T-helper 2 cell treated with Interferon-gamma antibody and Interleukin-4, amounts not matched to agents 5 μg/mL and 100 μg/mL, for 36 hours (primary cell): ENCODE measurements around the gene C16orf96.
A peak's percentile ranks its signal among the peaks of the same experiment; 100 is the strongest.

ENCODE experiments used
- DNase-seq: peaks from one replicate; pipeline ENCODE4 v3.0.0; 2021; ENCODE audit warnings: low spot score
- H3K27ac Mint-ChIP-seq: one replicate; pipeline ENCODE4 v1.8.0; 2021; ENCODE audit warnings: mild to moderate bottlenecking, mixed read lengths
- H3K27me3 Mint-ChIP-seq: one replicate; pipeline ENCODE4 v1.8.0; 2021; ENCODE audit warnings: low read depth, mixed read lengths
- H3K36me3 Mint-ChIP-seq: one replicate; pipeline ENCODE4 v1.8.0; 2021; ENCODE audit warnings: low read depth, mixed read lengths
- H3K4me1 Mint-ChIP-seq: one replicate; pipeline ENCODE4 v1.8.0; 2021; ENCODE audit warnings: low read depth, mixed read lengths
- H3K4me3 Mint-ChIP-seq: one replicate; pipeline ENCODE4 v1.8.0; 2022; ENCODE audit warnings: mild to moderate bottlenecking, moderate library complexity, mixed read lengths
- H3K9me3 Mint-ChIP-seq: one replicate; pipeline ENCODE4 v1.8.0; 2021; ENCODE audit warnings: mixed read lengths

C16orf96 gene

DNA sequence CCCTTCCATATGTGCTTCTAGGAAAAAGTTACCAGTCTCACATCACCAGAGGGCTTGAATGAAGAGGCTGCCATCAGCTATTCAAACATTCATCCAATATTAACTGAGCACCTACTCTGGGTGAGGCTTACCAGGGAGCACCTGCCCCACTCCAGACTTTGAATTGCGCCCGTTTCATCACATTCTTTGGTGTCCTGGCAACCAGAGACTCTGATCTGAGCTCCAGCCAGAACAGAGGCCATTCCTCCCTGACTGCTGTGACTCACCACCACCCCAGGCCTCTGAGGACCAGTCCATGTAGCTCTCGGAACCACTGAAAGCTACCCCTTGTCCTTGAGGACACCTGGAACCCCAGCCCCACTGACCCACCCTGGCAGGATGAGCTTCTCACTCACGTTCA, at the start of gene C16orf96:
Gene C16orf96 (plus strand): TSS at position 229 of the 400 bp plus-strand sequence. CDS start 150 bp downstream, at position 379.
- no peaks in the 10 kb centered on the region for H3K4me1 Mint-ChIP-seq
- H3K9me3 Mint-ChIP-seq, result no peaks in the 10 kb centered on the region
- no peak within 1 kb of the TSS for H3K4me3 Mint-ChIP-seq
- no peak within 1 kb of the TSS for H3K27ac Mint-ChIP-seq
- H3K27me3 Mint-ChIP-seq, result peaks cover 8% of the 10 kb centered on the region
- no peak for DNase-seq
- no peaks in the 10 kb centered on the region for H3K36me3 Mint-ChIP-seq

DNA sequence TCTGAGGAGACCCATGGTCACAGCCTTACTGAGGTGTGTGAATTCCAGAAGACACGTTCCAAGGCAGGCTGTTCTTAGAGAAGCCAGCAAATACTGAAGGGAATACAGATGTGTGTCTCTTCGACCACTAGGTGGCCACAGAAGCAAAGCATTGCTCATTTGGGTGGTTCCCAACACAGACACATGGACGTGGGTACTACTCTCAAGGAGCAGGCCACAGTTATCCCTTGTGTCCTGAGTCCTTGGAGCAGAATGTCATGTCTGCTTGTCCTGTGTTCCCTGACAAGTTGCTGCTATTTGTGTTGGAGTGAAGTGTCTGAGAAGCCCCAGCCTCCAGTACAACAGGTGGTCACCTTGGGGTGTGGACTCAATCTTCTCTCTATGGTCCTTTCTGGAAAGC, 49.7 kb upstream of the C16orf96 start:
- peak overlapping the region; percentile 97 for H3K27ac Mint-ChIP-seq
- peaks cover 42% of the 10 kb centered on the region for H3K4me1 Mint-ChIP-seq
- peaks cover 39% of the 10 kb centered on the region for H3K36me3 Mint-ChIP-seq
- peak; percentile 40 for DNase-seq
- H3K4me3 Mint-ChIP-seq, result peak overlapping the region; percentile 83
- no peaks in the 10 kb centered on the region for H3K27me3 Mint-ChIP-seq
- no peaks in the 10 kb centered on the region for H3K9me3 Mint-ChIP-seq

DNA sequence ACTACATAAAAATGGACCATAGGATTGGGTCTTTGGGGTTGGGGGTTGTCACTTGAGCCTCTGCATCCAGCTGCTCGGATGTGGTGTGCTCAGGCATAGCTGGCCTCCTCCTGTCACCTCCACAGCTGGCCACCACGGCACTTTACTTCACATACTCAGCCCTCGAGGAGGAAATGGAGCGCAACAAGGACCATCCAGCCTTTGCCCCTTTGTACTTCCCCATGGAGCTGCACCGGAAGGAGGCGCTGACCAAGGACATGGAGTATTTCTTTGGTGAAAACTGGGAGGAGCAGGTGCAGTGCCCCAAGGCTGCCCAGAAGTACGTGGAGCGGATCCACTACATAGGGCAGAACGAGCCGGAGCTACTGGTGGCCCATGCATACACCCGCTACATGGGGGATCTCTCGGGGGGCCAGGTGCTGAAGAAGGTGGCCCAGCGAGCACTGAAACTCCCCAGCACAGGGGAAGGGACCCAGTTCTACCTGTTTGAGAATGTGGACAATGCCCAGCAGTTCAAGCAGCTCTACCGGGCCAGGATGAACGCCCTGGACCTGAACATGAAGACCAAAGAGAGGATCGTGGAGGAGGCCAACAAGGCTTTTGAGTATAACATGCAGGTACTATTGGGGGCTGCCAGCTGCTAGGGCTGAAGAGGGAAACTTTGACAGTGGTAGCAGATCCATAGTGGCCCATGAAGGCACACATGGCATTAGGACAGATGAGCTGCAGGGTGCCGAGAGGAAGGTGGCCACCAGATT, 48.4 kb upstream of the C16orf96 start:
- no peak overlapping the region for H3K27ac Mint-ChIP-seq
- no peaks in the 10 kb centered on the region for H3K9me3 Mint-ChIP-seq
- no peak overlapping the region for H3K4me3 Mint-ChIP-seq
- H3K4me1 Mint-ChIP-seq, result peaks cover 36% of the 10 kb centered on the region
- H3K27me3 Mint-ChIP-seq, result no peaks in the 10 kb centered on the region
- H3K36me3 Mint-ChIP-seq, result peaks cover 51% of the 10 kb centered on the region
- DNase-seq, result no peak

DNA sequence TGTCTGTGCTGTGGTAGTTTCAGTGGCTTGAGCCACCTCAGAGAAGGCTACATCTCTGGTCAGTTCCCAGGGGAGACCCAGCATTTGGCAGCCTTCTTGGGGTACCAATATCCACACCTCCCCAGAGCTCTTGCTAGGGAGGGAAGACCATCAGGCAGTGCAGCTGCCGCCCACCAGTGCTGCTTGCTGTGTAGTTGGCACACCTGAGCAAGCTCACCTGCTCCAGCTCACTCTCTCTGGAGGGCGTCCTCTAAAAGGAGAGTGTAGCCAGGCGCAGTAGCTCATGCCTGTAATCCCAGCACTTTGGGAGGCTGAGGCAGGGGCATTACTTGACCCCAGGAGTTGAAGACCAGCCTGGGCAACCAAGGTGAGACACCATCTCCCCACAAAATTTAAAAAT, 47.3 kb upstream of the C16orf96 start:
- no peak overlapping the region for H3K4me3 Mint-ChIP-seq
- H3K27me3 Mint-ChIP-seq, result no peaks in the 10 kb centered on the region
- H3K36me3 Mint-ChIP-seq, result peaks cover 54% of the 10 kb centered on the region
- H3K9me3 Mint-ChIP-seq, result no peaks in the 10 kb centered on the region
- peaks cover 30% of the 10 kb centered on the region for H3K4me1 Mint-ChIP-seq
- no peak overlapping the region for H3K27ac Mint-ChIP-seq
- no peak for DNase-seq

DNA sequence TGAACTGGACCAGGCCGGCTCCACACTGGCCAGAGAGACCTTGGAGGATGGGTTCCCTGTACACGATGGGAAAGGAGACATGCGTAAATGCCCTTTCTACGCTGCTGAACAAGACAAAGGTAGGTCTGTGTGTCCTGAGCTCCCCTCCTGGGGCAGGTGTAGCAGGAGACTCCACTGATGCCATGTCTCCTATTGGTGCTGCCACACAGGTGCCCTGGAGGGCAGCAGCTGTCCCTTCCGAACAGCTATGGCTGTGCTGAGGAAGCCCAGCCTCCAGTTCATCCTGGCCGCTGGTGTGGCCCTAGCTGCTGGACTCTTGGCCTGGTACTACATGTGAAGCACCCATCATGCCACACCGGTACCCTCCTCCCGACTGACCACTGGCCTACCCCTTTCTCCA, 46.7 kb upstream of the C16orf96 start:
- no peaks in the 10 kb centered on the region for H3K27me3 Mint-ChIP-seq
- no peaks in the 10 kb centered on the region for H3K9me3 Mint-ChIP-seq
- peaks cover 31% of the 10 kb centered on the region for H3K4me1 Mint-ChIP-seq
- H3K4me3 Mint-ChIP-seq, result no peak overlapping the region
- DNase-seq, result no peak
- H3K27ac Mint-ChIP-seq, result no peak overlapping the region
- peaks cover 53% of the 10 kb centered on the region for H3K36me3 Mint-ChIP-seq

DNA sequence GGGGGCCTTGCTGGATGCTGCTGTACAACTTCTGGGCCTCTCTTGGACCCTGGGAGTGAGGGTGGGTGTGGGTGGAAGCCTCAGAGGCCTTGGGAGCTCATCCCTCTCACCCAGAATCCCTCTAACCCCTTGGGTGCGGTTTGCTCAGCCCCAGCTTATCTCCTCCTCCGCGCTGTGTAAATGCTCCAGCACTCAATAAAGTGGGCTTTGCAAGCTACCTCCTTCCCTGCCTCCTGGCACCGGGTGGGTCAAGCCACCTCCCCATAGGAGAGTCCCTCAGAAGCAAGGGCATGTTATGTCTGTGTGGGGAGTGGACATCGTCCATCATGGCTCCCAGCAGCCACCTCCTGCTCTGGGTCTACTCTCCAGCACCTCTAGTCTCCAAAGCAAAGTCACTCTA, 46.0 kb upstream of the C16orf96 start:
- H3K9me3 Mint-ChIP-seq, result no peaks in the 10 kb centered on the region
- DNase-seq, result no peak
- H3K4me3 Mint-ChIP-seq, result no peak overlapping the region
- H3K27ac Mint-ChIP-seq, result no peak overlapping the region
- H3K27me3 Mint-ChIP-seq, result no peaks in the 10 kb centered on the region
- peaks cover 55% of the 10 kb centered on the region for H3K36me3 Mint-ChIP-seq
- H3K4me1 Mint-ChIP-seq, result peaks cover 31% of the 10 kb centered on the region

DNA sequence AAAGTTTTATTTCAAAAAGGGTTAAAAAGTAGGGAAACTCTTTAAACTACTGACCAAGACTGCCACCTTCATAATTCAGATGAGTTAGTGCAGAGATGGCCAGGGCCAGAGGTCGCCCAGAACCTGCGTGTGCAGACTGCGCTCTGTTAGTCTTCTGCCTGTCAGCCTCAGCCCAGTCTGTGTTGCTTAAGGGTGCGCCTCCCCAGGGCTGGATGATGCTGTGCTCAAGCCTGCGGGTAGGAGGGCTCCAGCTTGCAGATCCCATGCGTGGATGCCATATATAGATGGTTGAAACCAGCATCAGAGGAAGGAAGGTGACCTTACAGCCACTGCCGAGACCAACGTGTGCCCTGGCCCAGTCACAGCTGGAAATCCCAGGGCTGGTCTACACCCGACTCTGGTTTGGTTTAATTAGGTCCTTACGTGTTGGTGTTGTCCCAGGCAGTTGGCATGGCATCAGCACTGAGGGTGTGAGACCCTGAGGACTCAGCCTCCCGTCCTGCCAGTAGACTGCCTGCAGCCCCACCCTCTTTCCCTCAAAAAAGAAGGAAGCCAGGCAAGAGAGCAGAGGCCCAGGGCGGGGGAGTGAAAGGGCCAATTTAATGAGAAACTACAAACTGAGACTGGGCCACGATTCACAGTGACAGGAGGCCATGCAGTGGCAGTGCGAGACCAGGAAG, 45.3 kb upstream of the C16orf96 start:
- peak overlapping the region; percentile 62 for H3K27ac Mint-ChIP-seq
- H3K4me3 Mint-ChIP-seq, result no peak overlapping the region
- DNase-seq, result no peak
- H3K9me3 Mint-ChIP-seq, result no peaks in the 10 kb centered on the region
- peaks cover 31% of the 10 kb centered on the region for H3K4me1 Mint-ChIP-seq
- H3K27me3 Mint-ChIP-seq, result no peaks in the 10 kb centered on the region
- peaks cover 58% of the 10 kb centered on the region for H3K36me3 Mint-ChIP-seq

DNA sequence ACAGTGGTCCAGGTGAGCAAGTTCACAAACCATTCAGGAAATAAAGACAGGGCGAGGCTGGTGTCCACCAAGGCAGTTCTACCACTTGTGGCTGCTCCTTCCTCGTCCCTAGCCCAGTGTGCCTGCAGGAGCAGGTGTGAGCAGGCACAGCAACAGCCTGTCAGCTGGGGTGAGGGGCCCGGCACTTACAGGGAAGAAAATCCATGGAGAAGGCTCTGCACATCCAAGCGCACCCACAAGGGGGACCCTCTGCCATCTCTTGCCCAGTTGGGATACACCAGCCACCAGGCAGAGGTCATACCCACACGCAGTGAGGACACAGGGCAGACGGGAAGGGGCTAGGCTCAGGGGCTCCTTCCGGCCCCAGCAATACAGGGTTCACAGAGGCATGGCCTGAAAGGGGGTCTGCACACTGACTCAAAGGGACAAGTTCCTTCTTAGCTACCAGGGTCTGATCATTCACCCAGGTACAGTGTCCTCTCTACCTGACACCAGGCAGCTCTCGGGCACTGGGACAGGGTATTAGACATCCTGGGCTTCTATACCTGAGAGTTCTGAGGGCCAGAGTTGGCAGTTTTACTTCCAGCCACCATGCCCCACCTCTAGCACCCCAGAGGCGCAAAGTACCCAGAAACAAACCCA, 44.6 kb upstream of the C16orf96 start:
- no peaks in the 10 kb centered on the region for H3K9me3 Mint-ChIP-seq
- no peaks in the 10 kb centered on the region for H3K27me3 Mint-ChIP-seq
- H3K4me1 Mint-ChIP-seq, result peaks cover 30% of the 10 kb centered on the region
- H3K27ac Mint-ChIP-seq, result peak overlapping the region; percentile 62
- H3K36me3 Mint-ChIP-seq, result peaks cover 53% of the 10 kb centered on the region
- H3K4me3 Mint-ChIP-seq, result no peak overlapping the region
- no peak for DNase-seq

DNA sequence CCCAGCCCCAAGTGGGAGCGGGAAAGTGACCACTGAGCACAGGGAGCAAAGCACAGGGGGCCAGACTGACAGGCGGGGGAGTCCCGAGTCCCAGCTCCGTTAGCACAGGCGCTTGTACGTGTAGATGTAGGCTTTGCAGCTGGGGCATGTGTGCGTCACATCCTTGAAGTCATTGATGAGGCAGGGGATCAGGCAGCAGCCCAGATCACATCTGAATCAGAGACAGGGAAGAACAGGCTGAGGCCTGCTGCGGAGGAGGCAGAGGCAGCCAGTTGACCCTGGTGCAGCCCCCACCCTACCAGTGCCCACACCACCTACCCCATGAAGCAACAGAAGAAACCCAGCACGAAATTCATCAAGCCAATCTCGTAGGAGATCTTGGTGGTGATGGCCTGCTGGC, 43.7 kb upstream of the C16orf96 start:
- H3K9me3 Mint-ChIP-seq, result no peaks in the 10 kb centered on the region
- peaks cover 36% of the 10 kb centered on the region for H3K4me1 Mint-ChIP-seq
- no peak overlapping the region for H3K4me3 Mint-ChIP-seq
- H3K27me3 Mint-ChIP-seq, result no peaks in the 10 kb centered on the region
- DNase-seq, result no peak
- H3K36me3 Mint-ChIP-seq, result peaks cover 50% of the 10 kb centered on the region
- H3K27ac Mint-ChIP-seq, result peak overlapping the region; percentile 77

DNA sequence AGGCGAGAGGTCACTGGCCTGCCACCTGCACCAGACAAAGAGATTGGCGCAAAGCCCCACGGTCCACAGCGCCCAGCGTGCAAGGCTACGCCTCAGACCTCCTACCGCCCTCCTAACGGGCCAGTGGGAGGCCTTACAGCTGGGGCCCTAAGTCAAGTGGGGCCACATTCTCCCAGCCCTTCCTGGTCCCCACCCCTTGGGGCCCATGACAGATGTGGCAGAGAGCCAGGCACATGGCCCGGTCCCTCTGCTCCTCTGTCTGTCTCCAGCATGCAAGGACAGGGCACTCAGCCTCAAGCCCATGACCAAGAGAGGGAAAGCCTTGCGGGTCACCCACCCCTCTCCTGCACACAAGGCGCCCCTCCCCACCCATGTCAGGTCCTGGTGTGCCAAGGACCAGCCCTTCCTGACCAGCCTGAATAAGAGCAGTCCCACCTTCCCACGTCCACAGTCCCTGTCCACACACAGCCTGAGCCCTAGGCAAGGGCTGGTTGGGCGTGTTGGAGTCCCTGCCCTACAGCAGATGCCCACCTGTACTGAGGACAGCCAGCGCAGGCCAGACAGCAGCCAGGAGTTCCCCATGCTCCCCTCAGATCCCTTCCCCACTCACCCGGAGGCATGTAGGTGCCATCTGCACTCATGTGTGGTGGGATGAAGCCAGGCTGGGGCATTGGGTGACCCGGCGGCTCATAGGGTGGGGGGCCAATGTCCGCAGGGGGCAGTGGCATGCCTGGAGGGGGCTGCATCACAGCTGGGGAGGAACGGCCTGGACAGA, 42.9 kb upstream of the C16orf96 start:
- peaks cover 42% of the 10 kb centered on the region for H3K36me3 Mint-ChIP-seq
- H3K9me3 Mint-ChIP-seq, result no peaks in the 10 kb centered on the region
- DNase-seq, result no peak
- H3K27me3 Mint-ChIP-seq, result no peaks in the 10 kb centered on the region
- peaks cover 36% of the 10 kb centered on the region for H3K4me1 Mint-ChIP-seq
- H3K27ac Mint-ChIP-seq, result peak overlapping the region; percentile 78
- peak overlapping the region; percentile 12 for H3K4me3 Mint-ChIP-seq

DNA sequence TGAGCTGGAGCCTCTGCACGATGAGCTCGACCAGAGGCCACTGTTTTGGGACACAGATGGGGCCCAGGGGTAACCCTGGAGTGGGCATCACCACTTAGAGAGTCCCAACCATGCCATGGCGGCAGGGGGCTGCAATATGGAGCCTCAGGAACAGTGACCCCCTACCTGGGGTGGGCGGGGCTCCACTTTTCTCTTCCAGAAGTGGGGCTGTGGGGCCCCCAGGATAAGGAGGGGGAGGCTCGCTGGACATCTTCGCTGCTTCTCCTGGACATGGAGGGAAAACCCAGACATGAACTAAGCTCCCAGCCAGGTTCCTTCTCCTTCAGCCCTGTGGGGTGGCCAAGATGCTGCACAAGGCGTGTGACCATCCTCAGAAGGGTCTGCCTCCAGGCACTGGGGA, 42.3 kb upstream of the C16orf96 start:
- Mint-ChIP-seq H3K4me3 (peak overlapping the region; percentile 78), H3K27ac (peak overlapping the region; percentile 92), H3K4me1 (peaks cover 36% of the 10 kb centered on the region), H3K36me3 (peaks cover 41% of the 10 kb centered on the region), H3K27me3 (no peaks in the 10 kb centered on the region), H3K9me3 (no peaks in the 10 kb centered on the region)
- no peak for DNase-seq

DNA sequence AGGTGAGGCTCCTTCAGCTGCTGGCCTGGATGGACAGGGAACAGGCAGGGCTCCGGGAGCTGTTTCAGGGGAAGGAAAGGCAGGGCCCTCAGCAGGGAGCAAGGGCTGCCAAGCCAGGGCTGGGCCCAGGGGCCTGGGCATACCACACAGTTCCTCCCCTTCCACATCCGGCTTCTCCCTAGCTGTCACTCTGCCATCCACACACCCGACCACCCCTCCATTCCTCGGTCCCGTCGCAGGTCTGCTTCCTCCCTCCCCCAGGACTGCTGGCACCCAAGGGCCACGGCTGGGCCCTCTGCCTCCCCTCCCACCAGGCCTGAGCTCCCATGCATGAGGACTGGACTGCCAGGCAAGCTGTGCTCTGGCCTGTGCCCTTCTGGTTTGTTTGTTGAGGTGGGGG, 41.5 kb upstream of the C16orf96 start:
- Mint-ChIP-seq H3K36me3 (peaks cover 41% of the 10 kb centered on the region), H3K4me3 (peak overlapping the region; percentile 78), H3K27ac (peak overlapping the region; percentile 92), H3K9me3 (no peaks in the 10 kb centered on the region), H3K27me3 (no peaks in the 10 kb centered on the region), H3K4me1 (peaks cover 36% of the 10 kb centered on the region)
- DNase-seq, result no peak

DNA sequence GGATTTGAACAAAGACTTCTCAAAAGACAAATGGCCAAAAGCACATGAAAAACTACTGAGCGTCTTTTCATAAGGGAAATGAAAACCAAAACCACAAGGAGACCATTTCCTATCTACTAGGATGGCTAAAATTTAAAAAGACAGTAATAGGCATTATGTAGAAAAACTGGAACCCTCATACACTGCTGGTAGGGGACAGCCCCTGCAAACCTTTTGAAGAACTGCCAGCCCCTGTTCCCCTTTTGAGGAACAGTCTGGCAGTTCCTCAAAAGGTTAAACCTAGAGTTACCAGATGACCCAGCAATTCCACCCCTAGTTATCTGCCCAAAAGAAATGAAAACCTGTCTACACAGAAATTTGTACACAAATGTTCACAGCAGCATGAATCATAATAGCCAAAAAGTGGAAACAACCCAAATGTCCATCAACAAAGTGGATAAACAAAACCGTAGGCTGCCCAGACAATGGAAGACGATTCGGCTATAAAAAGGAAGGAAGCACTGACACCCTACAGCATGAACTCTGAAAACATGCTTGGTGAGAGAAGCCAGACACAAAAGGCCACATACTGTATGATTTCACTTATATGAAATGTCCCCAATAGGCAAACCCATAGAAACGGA, 40.4 kb upstream of the C16orf96 start:
- DNase-seq, result no peak
- peaks cover 34% of the 10 kb centered on the region for H3K36me3 Mint-ChIP-seq
- peaks cover 37% of the 10 kb centered on the region for H3K4me1 Mint-ChIP-seq
- H3K27ac Mint-ChIP-seq, result peak overlapping the region; percentile 92
- no peaks in the 10 kb centered on the region for H3K27me3 Mint-ChIP-seq
- H3K4me3 Mint-ChIP-seq, result peak overlapping the region; percentile 78
- H3K9me3 Mint-ChIP-seq, result no peaks in the 10 kb centered on the region
